NCI-H2029 treated with DMSO at 0.1 percent for 48 hours (cell line): ENCODE results near the gene GBGT1.
A peak's percentile ranks its signal among the peaks of the same experiment; 100 is the strongest.
"Not testable (repeated sequence)": the region's sequence is repeated elsewhere in the genome, so short reads cannot be mapped to it uniquely, and the experiment has no call there.

Source experiments
- DNase-seq: peaks from one replicate; lab custom pipeline; 2025; lab: John Stamatoyannopoulos, UW

GBGT1 gene

GRCh38 chr9:133195029-133195428 is 31.3 kb upstream of the GBGT1 start:
- DNase-seq: no peak

DNA sequence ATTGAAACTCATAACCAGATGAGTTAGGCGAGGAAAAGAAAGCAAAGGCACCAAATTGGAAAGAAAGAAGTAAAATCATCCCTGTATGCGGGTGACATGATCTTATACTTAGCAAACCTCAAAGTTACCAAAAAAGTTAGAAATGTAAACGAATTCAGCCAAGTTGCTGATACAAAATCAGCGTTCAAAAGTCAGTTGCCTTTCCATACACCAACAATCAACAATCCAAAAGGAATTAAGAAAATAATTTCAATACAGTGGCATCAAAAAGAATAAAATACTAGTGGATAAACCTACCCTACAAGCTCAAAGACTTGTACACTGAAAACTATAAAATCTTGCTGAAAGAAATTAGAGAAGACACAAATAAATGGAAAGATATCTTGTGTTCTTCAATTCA is 30.9 kb upstream of the GBGT1 start:
- DNase-seq: no peak

- DNase-seq: no peak
These were observed 28.3 kb upstream of the GBGT1 start for GRCh38 chr9:133191989-133192388.

GRCh38 chr9:133189826-133190225 is 26.1 kb upstream of the GBGT1 start:
- no peak for DNase-seq

- DNase-seq: no peak
These were observed 25.1 kb upstream of the GBGT1 start for GRCh38 chr9:133188843-133189180.

DNA sequence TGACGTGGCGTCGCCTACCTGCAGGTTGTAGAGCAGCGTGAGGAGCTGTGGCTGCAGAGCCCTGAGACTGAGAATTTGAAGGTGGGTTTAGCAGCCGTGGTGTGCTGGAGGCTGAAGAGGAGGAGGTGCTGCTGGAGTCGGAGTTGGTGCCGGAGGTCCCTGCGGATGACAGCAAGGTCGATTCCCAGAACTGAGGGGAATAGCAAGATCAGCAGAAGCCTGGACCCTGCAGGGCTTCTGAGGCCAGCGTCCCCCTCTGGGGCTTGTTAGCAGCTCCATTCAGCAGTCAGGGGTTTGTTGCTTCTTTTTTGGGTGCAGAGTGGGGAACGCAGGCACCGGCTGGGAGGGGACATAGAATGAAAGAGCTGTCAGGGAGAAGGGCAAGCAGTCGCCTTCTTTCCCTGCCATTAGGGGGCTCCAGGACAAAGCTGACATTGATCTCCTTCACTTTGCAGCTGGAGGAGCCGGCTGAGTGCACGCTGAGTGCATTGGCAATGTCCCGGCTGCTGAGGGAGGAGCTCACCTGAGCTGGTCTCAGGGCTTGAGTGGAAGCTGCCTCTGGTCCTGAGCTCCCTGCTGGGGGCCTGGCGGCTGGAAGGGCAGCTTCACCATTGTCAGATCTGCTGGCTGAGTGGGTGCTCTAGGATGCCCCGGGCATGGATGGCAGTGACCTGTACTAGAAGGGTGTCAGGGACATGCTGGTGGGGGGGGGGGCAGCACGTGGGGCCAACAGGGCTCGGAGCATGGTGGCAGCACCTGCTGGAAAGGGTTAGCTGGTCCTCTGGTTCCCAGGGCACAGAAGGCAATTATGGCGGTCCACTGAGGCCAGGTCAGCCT is 24.5 kb upstream of the GBGT1 start:
- no peak for DNase-seq

DNA sequence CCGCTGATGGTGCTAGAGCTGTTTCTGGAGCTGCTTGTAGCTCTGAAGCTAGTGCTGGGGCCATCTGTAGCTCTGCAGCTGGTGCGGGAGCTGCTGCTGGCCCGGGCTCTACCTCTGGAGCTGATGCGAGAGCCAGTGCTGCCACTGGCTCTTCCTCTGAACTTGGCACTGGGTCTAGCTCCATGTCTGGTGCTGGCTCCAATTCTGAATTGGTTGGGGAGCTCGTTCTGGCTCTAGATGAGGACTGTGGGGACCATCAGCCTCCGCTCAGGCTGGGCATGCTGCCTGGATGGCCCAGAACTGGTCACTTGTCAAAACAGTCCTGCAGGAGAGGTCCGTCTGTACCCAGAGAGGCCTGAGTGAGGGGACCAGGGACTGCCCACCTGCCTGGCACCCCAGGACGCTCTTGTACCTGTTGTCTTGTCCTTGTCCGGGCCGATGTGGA is 23.9 kb upstream of the GBGT1 start:
- DNase-seq: no peak

DNA sequence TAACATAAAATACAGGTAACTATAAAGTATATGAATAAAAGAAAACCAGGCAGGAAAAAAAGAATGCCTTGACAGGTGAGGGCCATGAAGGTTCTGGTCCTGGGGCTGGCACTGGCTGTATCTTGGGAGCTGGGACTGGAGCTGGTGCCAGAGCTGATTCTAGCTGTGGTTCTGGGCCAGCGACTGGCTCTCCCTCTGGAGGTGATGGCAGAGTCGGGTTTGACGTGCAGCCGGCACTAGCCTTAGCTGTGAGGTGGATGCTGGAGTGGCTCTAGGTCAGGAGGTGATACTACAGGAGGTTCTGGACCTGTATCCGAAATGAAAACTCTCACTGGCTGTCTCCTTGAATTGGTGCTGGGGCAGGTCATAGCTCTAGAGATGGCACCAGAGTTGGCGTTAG is 23.0 kb upstream of the GBGT1 start:
- no peak for DNase-seq

DNA sequence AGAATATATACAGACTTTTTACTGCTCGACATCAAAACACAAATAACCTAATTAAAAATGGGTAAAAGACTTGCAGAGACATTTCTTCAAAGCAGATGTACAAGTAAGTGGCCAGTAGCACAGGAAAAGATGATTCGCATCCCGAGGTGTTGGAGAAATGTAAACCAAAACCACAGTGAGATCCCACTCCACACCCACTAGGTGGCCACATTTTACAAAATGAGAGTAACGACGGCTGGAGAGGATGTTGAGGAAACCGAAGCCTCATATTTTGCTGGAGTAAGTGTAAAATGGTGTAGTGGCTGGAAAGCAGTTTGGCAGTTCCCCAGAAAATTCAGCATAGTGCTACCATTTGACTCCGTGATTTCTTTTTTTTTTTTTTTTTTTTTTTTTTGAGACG is 21.3 kb upstream of the GBGT1 start:
- DNase-seq: peak; percentile 20

DNA sequence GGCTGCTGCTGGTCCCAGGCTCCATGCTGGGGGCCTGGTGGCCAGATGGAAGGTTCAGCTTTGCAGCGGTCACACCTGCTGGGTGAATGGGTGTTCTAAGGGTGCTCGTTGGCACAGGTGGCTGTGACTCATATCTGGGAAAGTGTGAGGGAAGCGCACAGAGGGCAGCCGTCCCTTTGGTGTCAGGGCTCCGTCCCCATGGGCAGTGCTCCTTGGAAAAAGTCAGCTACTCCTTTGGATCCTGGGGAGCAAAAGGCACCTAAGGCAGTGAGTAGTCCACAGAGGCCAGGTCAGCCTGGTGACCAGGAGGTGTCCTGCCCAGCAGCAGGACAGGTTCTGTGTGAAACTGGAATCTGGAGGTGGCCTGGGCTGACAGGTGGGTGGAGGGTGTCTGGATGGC is 18.4 kb upstream of the GBGT1 start:
- no peak for DNase-seq

DNA sequence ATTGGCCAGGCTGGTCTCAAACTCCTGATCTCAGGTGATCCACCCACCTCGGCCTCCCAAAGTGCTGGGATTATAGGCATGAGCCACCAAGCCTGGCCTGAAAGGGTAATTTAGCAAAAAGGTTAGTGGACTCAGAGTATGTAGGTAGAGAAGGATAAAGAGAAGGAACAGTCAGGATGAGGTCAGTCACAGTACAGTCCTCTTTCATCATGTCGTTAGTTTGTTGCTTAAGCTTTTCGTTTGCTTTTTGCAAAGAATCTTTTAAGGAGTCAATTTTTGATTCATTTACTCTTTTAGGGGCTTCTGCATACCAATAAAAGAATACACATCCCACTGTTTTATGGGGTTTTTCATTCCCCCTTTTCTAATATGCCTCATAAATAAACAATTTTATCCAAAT is 17.8 kb upstream of the GBGT1 start:
- no peak for DNase-seq

- no peak for DNase-seq
These were observed 17.2 kb upstream of the GBGT1 start for GRCh38 chr9:133180953-133181352.

DNA sequence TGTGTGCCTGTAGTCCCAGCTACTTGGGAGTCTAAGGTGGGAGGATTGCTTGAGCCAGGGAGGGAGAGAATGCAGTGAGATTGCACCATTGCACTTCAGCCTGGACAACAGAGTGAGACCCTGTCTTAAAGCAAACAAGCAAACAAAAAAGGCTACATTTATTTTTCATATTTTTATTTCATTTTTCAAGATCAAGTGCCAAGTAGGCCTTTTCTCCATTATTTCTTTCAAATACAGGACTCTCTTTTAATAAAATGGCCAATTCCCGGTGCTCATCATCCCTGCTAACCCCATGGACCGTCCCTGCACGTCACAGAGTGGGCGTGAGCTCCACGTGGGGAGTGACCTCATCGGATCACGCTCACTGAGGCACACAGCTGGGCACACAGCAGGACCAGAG is 9.3 kb upstream of the GBGT1 start:
- DNase-seq: no peak

- DNase-seq: no peak
These were observed 7.6 kb upstream of the GBGT1 start for GRCh38 chr9:133171161-133171961.

- no peak for DNase-seq
These were observed 7.0 kb upstream of the GBGT1 start for GRCh38 chr9:133170716-133171115.

DNA sequence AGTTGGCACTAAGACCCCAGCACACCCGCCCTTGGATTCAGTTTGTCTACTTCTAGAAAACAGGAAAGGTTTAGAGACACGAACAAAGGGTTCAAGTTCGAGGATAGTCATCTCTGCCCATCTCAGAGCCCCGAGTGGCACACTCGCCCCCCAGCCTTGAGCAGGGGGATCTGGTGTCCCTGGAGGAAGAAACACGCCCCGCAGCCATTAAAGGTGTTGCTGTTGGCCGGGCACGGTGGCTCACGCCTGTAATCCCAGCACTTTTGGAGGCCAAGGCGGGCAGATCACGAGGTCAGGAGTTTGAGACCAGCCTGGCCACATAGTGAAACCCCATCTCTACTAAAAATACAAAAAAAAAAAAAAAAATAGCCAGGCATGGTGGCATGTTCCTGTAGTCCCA is 6.0 kb upstream of the GBGT1 start:
- DNase-seq: not testable (repeated sequence)

DNA sequence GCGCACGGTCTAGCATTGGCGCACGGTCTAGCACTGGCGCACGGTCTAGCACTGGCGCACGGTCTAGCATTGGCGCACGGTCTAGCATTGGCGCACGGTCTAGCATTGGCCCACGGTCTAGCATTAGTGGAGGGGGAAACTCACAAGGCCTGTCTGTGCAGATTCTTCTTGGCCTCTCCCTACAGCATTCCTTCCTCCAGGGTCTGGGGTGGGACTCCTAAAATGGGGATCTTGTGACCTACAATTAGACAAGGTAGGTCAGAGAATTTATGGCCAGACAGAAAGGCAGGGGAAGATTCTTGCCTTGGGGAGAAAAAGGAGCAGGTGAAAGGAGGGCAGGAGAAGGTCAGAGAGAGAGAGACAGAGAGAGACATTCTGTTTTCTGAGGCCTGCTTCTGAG is 5.4 kb upstream of the GBGT1 start:
- DNase-seq: no peak

- DNase-seq: no peak
These were observed 4.7 kb upstream of the GBGT1 start for GRCh38 chr9:133168432-133168831.

- no peak for DNase-seq
These were observed 4.1 kb upstream of the GBGT1 start for GRCh38 chr9:133167769-133168168.

- DNase-seq: no peak
These were observed 3.5 kb upstream of the GBGT1 start for GRCh38 chr9:133167096-133167730.

GRCh38 chr9:133166392-133166791 is 2.7 kb upstream of the GBGT1 start:
- no peak for DNase-seq

- DNase-seq: no peak
These were observed 1.7 kb upstream of the GBGT1 start for GRCh38 chr9:133165452-133165730.

DNA sequence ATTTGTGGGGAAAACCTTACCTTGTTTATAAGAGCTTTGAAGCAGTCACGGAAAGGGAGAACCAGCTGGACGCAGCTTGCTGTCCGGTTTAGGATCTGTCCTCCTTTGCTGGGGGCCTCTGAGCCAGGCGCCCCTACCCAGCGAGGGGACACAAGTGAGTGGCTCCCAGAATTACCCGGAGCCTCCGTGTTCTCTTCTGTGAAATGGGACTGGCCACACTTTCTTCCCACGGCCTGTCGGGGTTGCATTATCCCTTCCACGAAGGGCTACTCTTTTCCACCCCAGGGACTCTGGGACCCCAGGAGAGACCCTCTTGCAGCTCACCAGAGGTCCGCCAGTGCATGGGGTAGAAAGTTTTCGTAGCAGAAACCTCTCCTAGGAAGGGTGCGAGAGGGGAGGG is 477 bp upstream of the GBGT1 start:
- no peak for DNase-seq
